ENCODE results near the gene DIDO1. TPM values are rescaled to one million over a fixed set of nuclear protein-coding genes. Genes with fewer than 3 reads are reported as not detected.
A peak's percentile ranks its signal among the peaks of the same experiment; 100 is the strongest.

DIDO1 gene
- total RNA-seq, 1 donor from 2014 or later, result 89.1 TPM

GRCh38 chr20:62943396-62943795 lies 17.1 kb upstream of the DIDO1 start:
- ChIA-PET POLR2A (interaction anchor here (1.3 kb wide), 1 partner anchor 11 kb away, joined by 3 read pairs; no protein-coding TSS in a partner anchor), CTCF (no interaction called here)
- TF ChIP-seq CTCF (IDR thresholded peaks at IDR 0.05), result no peak
- H3K27me3 Mint-ChIP-seq, result no peaks in the 10 kb centered on the region
- H3K4me1 Mint-ChIP-seq, result peaks cover 22% of the 10 kb centered on the region
- no peak for DNase-seq
- intact Hi-C loops (cut with micrococcal nuclease), result no loop called here
- H3K27ac Mint-ChIP-seq, result no peak overlapping the region
- no peak overlapping the region for H3K4me3 Mint-ChIP-seq
- peaks cover 79% of the 10 kb centered on the region for H3K36me3 Mint-ChIP-seq (ENCODE audit: low read depth)
- no peak for ATAC-seq (ENCODE audit: low read depth)
- no peaks in the 10 kb centered on the region for H3K9me3 Mint-ChIP-seq

GRCh38 chr20:62942456-62942855 lies 16.2 kb upstream of the DIDO1 start:
- Mint-ChIP-seq H3K27ac (no peak overlapping the region), H3K4me3 (no peak overlapping the region), H3K27me3 (no peaks in the 10 kb centered on the region), H3K4me1 (peaks cover 25% of the 10 kb centered on the region), H3K9me3 (no peaks in the 10 kb centered on the region), H3K36me3 (ENCODE audit: low read depth) (peaks cover 72% of the 10 kb centered on the region)
- CTCF ChIA-PET, result no interaction called here
- POLR2A ChIA-PET, result no interaction called here
- no peak for ATAC-seq (ENCODE audit: low read depth)
- no peak for TF ChIP-seq CTCF (IDR thresholded peaks at IDR 0.05)
- intact Hi-C loops (cut with micrococcal nuclease), result no loop called here
- no peak for DNase-seq

- no peak overlapping the region for H3K4me3 Mint-ChIP-seq
These were observed 15.5 kb upstream of the DIDO1 start for GRCh38 chr20:62941792-62942191.

GRCh38 chr20:62940875-62941274 lies 14.6 kb upstream of the DIDO1 start:
- Mint-ChIP-seq H3K27me3 (no peaks in the 10 kb centered on the region), H3K4me3 (no peak overlapping the region), H3K36me3 (ENCODE audit: low read depth) (peaks cover 59% of the 10 kb centered on the region), H3K9me3 (no peaks in the 10 kb centered on the region), H3K27ac (no peak overlapping the region), H3K4me1 (peaks cover 34% of the 10 kb centered on the region)
- POLR2A ChIA-PET, result no interaction called here
- CTCF ChIA-PET, result no interaction called here
- no peak for TF ChIP-seq CTCF (IDR thresholded peaks at IDR 0.05)
- intact Hi-C loops (cut with micrococcal nuclease), result no loop called here
- ATAC-seq (ENCODE audit: low read depth), result no peak
- no peak for DNase-seq

More at GRCh38 chr20:62941792-62942191, 15.5 kb upstream of the DIDO1 start:
- POLR2A ChIA-PET, result no interaction called here
- H3K36me3 Mint-ChIP-seq (ENCODE audit: low read depth), result peaks cover 68% of the 10 kb centered on the region
- intact Hi-C loops (cut with micrococcal nuclease), result no loop called here
- no peaks in the 10 kb centered on the region for H3K9me3 Mint-ChIP-seq
- H3K4me1 Mint-ChIP-seq, result peaks cover 29% of the 10 kb centered on the region
- H3K27ac Mint-ChIP-seq, result no peak overlapping the region
- TF ChIP-seq CTCF (IDR thresholded peaks at IDR 0.05), result no peak
- ATAC-seq (ENCODE audit: low read depth) (no peak), DNase-seq (no peak)
- CTCF ChIA-PET, result no interaction called here
- no peaks in the 10 kb centered on the region for H3K27me3 Mint-ChIP-seq

GRCh38 chr20:62938105-62938888 lies 12.0 kb upstream of the DIDO1 start, which contains the start of gene GID8:
TSS of gene GID8 (plus strand) at chr20:62938147. CDS start at chr20:62941503, 3,356 bp downstream.
- CTCF ChIA-PET, result interaction anchor here (1.3 kb wide), 1 partner anchor 15 kb away, joined by 5 read pairs; no protein-coding TSS in a partner anchor
- no peak for TF ChIP-seq CTCF (IDR thresholded peaks at IDR 0.05)
- DNase-seq, result peak; percentile 66
- peak; percentile 49 for ATAC-seq (ENCODE audit: low read depth)
- H3K4me1 Mint-ChIP-seq, result peaks cover 36% of the 10 kb centered on the region
- POLR2A ChIA-PET, result interaction anchor here (0.6 to 5.8 kb wide), 11 partner anchors 12 to 287 kb away, joined by 3 to 68 read pairs (median 6); partner anchors contain the start of genes DIDO1, SLC17A9 and TCFL5
- H3K27ac Mint-ChIP-seq, result peak within 1 kb of the TSS; percentile 94
- intact Hi-C loops (cut with micrococcal nuclease), result loop anchor here (1.0 to 10.0 kb wide), 4 partner anchors 16 to 553 kb away; partner anchors contain the start of gene RPS21
- H3K36me3 Mint-ChIP-seq (ENCODE audit: low read depth), result peaks cover 36% of the 10 kb centered on the region
- no peaks in the 10 kb centered on the region for H3K9me3 Mint-ChIP-seq
- no peaks in the 10 kb centered on the region for H3K27me3 Mint-ChIP-seq
- H3K4me3 Mint-ChIP-seq, result peak within 1 kb of the TSS; percentile 94

All from activated B cell treated with CpG ODN at 0.5 μM for 24 hours (primary cell).